Renal cortical epithelial cell (primary cell): ENCODE measurements around the gene ACTR6. TPM values are rescaled to one million over a fixed set of nuclear protein-coding genes. Genes with fewer than 3 reads are reported as not detected.
"Not testable (repeated sequence)": the region's sequence is repeated elsewhere in the genome, so short reads cannot be mapped to it uniquely, and the experiment has no call there.

Experiments used
- DNase-seq: peaks from one replicate; pipeline ENCODE4 v3.0.0-alpha.2; 2011; ENCODE audit warnings: low read depth
- total RNA-seq: library from RNA; depleted of rRNA; stranded (reverse); fragments of >200 nt; gene quantifications from 2 replicates; pipeline ENCODE4 v1.2.3, GENCODE V29; 2014

The ACTR6 gene
- total RNA-seq, 1 donor from 2014 or later: 22.9 TPM

DNA sequence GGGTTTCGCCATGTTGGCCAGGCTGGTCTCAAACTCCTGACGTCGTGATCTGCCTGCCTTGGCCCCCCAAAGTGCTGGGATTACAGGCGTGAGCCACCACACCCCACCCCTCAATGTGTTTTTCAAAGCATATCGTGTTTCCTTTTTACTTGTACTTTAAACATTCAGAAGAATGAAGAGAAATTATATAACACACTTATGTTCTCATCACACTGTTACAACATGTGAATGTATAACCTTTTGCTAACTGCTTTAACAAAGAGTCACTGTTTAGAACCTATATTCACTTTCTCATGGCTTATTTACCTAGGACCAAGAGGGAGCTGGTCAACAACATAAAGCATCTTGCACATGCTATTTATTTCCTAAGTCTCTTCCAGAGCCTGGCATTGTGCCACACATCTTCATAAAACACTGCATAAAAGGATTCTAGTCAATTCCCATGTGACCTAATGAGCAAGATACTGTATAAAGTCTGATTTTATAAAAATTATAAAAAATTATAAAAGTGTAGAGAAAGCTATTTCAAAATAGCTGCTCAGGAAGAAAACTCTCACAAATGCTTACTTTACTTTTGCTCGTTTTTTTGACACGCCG, 16.0 kb upstream of the ACTR6 start:
- DNase-seq: no peak

DNA sequence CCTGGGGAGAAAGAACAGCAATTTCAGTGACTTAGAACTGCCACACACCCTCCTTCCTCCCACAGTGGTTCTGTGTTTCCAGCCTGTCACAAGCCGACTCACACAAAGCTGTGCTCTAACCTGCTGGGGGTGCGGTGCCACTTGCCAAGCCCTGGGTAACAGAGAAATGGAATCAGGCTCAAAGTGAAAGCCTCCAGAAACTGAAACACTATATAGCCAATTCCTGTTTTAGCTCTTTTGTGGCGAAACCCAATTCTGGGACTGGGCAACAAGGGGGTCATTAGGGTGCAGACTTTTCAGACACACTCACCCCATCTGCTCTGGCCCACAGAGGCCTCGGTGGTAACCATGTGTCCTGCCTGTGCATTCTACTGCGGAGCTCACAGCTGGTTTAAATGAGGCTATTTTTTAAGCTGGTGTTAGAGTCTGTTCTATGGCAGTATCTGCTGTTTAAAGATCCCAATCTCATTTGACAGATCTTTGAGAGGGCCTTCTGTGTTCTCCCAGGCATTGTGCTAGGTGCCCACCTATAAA, 15.2 kb upstream of the ACTR6 start:
- no peak for DNase-seq

DNA sequence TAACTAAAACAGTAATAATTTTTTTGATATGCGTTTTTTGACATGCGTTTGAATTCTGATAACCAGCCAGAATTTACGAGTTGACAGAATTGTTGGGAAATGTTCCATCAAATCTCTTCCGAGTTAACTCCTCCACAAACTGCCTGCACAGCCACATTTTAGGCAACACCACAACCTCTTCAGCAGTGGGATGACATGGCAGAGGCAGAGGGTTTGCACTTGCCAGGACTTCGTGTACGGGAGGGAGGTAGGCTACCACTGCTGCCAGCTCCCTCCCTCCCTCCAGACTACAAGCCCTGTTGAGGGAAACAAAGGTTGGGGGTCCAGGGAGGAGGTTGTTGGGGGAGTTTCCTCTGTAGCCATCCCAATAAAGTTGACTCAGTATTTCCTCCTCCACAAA, 14.5 kb upstream of the ACTR6 start:
- no peak for DNase-seq

DNA sequence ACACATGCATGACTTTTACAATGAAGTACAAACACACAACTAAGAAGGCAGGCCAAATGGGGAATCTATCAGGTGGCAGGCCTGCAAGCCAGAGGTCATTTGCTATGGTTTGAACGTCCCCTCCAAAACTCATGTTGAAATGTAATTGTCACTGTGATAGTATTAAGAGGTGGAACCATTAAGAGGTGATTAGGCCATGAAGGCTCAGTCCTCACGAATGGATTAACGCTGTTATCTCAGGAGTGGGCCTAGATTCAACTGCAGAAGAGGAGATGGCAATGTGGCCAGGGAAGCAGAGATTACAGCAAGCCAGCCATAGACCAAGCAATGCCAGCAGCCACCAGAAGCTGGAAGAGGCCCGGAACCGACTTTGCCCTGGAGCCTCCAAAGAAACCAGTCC, 13.5 kb upstream of the ACTR6 start:
- DNase-seq: no peak

DNA sequence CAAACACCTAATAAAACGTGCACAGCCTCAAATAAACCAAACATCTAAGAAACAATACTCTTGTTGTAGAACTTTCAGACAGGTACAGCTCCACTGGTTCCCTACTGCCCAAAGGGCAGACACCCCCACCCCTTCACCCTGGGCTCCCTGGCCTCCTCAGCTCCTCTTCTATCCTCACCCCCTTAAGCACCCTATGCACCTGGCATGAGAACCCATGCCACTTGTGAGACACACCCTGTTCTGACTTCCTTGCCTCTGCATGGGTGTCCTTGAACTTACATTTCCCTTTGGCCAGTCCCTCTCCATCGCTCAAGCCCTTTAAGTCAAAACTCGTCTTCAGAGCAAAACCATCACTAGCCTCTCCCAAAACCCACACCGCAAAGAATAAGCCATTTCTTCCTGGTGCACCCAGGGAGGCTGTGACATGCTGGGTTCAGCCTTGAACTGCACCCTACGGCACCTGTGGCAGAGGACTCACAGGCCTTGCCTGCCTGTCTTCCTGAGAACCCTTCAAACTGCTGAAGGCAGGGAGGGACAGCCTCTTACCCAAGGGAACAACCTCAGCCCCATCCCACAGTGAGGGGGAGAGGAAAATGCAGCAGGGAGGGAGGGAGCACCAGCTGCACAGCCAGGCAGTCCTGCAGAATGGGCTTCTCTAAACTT, 12.6 kb upstream of the ACTR6 start:
- DNase-seq: no peak

DNA sequence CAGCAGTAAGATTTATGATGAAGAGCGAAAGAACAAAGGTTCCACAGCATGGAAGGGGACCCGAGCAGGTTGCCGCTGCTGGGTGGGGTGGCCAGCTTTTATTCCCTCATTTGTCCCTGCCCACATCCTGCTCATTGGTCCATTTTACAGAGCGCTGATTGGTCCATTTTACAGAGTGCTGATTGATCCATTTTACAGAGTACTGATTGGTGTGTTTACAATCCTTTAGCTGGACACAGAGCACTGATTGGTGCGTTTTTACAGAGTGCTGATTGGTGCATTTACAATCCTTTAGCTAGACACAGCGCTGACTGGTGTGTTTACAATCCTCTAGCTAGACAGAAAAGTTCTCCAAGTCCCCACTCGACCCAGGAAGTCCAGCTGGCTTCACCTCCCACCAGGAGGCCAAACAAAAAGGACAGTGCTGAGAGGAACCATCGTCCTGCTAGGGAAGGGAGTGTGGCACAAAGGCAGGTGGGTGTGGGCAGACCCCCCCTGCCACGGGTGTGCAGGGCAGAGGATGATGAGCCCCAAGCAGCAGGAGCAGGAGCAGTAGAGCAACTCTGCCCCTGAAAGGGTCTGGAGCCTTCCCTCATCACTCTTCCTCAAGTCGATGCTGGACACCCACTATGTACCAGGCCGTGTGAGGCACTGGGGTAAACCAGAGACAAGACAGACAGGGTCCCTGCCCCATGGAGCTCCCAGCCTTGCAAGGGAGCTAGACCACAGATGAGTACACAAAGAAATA, 11.6 kb upstream of the ACTR6 start:
- DNase-seq: not testable (repeated sequence)

DNA sequence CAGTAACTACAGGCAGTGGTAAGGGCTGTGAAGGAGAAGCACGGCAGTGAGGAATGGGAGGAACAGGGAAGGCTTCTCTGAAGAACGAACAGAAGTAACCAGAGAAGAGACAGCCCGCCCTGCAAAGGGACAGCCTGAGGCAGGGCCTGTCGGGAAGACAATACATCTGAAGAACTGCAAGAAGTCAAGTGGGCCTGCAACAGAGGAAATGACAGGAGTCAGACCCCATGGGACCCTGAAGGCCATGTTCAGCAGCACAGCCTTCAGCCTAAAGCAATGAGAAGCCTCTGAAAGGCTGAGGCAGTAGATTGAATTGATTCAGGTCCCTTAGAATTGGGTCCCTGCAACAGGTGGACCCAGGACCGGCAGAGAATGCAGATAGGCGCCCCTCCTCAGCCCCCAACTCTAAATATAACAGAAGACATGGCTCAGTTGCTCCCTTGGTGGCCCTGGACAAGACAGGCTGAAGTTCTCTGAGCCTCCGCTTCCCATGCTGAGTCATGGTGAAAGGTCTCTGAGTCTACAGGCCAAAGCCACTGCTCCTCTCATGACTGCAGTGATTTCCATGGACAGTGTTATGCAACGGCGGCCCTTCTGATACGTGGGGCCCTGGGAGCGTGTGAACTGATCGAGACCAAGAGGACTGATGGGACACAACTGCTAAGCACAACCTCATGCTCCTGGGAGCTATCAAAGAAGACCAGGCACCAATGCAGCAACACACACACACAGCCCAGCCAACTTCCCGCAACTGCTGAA, 10.8 kb upstream of the ACTR6 start:
- DNase-seq: no peak

DNA sequence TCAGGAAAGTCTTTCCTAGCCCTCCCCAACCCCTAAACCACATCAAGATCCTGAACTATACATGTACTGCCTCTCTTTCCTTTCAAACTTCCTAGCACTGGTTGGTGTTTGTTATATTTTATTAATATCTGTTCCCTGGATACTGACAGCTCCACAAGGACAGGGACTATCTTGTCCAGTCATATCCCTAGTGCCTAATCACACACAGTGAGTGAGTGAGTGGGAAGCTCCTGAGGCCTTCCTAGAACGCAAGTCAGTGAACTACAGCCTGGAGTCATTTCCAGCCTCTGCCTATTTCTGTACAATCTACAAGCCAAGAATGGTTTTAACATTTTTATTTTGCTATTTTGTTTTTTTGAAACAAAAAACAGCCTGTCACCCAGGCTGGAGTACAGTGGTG, 7.5 kb upstream of the ACTR6 start:
- DNase-seq: no peak

DNA sequence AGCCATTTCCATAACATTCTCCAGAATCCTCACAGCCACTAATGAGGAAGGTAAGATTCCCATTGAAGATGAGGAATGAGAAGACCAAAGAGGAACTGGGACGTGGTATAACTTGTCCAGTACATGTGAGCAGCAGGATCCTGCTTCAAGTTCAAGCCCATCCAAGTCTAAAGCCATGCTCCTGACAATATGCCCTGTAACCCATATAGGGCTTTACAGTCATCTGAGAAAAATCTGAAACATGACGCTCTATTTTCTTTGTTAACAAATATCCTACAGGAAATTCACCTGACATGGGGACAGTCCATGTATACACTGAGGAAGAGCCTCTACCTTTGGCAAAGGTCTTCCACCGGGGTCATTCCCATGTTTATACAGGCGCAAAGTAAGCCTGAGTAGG, 3.1 kb upstream of the ACTR6 start:
- DNase-seq: no peak

DNA sequence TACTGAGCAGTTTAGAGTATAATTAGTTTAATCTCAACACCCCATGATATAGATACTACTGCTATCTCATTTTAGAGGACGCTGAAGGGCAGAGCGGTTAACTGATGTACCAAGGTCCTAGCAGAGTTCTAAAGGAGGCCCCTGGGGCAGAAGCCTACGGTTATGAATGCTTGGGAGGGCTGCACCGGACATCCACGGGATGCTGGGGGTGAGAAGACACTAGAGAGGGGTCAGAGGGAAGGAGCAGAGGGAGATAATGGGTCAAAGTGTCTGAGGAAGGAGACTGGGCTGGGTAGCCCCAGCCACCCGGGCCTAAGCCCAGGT, 1.6 kb upstream of the ACTR6 start:
- DNase-seq: no peak

DNA sequence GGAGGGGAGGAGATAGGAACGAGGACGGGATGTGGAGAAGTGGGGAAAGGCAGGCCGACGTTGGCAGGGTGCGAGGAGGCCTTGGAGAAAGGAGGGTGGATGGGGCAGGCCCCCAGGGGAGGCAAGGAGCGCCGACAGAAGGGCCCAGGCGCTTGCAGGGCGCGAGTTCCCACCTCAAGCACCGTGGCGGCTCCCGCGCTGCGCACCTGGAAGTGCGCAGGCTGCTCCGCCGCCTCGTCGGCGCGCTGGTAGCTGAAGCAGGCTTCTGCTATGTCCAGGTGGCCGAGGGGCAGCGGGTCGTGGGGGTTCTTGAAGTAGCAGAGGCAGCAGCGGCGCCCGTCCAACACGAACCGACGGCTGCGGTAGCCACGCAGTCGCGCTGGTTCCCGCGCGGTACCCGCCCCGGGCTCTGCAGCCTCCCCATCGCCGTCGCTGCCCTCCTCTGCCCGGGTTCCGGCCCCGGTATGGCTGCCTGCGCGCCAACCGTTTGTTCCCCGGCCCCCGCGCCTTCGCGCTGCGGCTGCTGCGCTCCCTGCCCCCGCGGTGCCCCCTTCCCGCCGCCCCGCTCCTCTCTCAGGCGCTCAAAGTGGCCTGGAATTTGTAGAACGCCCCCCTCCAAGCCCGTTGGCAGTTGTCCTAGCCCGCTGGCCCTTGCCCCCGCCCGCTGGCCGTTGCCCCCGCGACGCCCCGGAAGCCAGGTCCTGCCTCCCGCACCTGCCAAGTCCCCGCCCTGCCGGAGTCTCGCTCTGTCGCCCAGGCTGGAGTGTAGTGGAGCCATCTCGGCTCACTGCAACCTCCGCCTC, 1.1 kb upstream of the ACTR6 start:
- DNase-seq: peak; percentile 44

DNA sequence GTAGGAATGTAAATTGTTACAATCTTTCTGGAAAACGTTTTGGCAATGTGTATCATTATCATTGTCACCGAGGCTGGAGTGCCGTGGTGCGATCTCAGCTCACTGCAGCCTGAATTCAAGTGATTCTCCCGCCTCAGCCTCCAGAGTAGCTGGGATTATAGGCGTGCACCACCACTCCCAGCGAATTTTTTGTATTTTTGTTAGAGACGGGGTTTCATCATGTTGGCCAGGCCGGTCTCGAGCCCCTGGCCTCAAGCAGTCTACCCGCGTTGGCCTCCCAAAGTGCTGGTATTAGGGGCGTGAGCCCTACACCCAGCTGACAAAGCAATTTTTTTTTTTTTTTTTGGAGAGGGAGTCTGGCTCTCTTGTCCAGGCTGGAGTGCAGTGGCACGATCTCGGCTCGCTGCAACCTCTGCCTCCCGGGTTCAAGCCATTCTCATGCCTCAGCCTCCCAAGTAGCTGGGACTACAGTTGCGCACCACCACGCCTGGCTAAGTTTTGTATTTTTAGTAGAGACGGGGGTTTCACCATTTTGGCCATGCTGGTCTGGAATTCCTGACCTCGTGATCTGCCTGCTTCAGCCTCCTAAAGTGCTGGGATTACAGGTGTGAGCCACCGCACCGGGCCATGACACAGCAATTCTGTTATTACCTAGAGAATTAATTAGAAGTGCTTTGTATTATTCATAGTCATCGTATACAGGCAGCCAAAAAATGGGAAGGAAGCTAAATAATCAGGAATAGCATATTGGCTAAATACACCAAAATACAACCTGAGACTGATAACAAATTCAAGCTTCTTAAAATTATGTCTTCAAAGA, 1.2 kb downstream of the ACTR6 start:
- no peak for DNase-seq

DNA sequence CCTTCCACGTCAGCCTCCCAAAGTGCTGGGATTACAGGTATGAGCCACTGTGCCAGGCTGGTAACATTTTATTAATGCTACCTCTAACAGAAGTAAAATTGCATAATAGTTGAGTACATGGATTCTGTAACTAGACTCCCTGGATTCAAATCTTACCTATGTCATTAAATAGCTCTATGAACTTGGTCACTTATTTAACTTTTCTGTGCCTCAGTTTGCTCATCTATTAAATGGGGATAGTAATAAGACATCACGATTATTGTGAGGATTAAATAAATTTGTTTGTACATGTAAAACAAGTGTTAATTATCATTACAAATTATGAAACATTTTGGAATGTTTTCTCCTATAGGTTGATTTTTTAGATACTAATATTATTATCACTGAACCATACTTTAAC, 6.7 kb downstream of the ACTR6 start:
- DNase-seq: no peak

DNA sequence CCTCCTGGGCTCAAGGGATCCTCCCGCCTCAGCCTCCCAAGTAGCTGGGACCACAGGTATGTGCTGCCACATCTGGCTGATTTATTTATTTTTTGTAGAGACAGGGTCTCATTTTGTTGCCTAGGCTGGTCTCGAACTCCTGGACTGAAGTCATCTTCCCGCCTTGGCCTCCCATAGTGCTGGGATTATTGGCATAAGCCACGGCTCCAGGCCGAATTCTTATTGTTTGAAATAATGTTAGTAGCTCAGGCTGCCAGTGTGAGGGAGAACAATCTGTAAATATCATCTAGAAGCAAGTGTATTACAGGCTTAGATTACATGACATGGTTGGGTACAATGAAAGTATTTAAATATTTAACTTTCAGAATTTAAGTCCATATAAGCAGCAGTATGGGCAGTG, 8.2 kb downstream of the ACTR6 start:
- DNase-seq: no peak

DNA sequence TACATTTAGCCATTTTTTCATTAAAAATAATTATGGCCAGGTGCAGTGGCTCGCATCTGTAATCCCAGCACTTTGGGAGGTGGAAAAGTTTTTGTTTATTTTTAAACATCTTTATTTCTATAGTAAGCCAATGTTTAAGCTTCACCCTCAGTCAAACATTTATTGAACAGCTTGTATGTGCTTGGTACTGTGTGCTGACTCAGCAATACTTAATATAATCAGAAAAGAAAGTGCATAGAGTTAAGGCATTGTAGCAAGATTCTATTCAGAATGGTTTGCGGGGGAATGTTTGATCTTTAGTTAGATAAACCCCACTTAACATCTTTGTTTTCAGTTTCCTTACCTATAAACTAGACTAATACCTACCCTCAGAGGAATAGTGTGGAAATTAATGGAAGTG, 11.1 kb downstream of the ACTR6 start:
- no peak for DNase-seq

DNA sequence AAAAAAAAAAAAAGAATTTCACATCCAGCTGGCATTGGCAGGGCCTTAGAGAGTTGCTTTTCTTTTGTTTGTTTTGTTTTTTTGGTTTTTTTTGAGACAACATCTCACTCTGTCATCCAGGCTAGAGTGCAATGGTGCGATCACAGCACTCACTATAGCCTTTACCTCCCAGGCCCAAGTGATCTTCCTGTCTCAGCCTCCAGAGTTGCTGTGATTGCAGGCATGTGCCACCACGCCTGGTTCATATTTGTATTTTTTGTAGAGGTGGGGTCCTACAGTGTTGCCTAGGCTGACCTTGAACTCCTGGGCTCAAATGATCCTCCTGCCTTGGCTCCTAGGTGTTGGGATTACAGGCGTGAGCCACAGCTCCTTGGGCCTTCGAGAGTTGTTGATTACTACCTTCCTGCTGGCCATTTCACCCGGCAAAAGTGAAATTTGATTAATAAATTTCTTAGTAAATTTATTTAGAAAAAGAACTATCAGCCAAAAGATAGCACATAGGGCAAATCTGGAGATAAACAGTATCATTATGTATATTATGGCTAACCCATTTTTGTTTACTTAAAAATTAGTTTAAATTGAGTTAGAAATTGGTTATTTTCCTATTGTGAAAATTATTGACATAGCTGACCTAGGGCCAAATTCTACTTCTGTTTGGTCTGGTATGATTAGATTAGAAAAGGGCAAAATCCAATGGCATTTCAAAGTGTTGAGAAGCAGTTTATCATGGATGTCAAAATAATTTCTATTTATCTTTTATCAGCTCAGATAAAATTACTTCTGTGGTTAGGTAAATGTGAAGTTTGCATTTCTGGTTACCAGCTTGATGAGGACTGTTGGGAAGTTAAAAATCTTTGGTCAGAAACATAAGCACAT, 12.6 kb downstream of the ACTR6 start:
- DNase-seq: no peak

DNA sequence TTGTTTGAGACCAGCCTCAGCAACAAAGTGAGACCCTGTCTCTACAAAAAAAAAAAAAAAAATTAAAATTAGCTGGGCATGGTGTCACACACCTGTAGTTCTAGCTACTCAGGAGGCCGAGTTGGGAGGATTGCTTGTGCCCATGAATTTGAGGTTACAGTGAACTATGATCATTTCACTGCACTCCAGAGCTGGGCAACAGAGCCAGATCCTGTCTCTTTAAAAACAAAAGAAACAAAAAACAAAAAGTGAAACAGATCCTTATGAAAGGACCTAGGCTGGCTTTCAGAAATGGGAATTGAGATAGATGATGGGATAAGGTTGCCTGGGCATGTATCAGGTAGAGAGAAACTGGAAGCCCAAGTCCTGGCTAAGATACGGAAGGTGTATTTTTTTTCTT, 13.9 kb downstream of the ACTR6 start:
- DNase-seq: no peak

DNA sequence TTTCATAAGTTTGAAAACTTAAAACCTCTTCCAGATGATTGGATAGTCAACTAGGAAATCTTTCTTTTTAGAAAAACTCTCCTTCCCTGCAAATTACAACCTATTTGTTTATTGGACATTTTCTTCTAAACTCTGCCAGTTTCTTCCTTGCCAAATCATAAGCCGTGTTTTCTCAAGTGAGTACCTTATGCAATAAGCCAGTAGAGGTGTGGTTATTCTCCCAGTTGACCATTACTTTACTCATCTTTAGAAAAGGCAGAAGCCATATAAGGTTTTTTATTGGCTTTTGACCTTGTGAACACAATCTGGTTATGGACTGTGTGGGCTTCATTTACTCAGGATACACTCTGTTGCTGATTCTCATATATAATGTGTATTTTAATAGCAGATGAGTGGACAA, 14.6 kb downstream of the ACTR6 start:
- no peak for DNase-seq

DNA sequence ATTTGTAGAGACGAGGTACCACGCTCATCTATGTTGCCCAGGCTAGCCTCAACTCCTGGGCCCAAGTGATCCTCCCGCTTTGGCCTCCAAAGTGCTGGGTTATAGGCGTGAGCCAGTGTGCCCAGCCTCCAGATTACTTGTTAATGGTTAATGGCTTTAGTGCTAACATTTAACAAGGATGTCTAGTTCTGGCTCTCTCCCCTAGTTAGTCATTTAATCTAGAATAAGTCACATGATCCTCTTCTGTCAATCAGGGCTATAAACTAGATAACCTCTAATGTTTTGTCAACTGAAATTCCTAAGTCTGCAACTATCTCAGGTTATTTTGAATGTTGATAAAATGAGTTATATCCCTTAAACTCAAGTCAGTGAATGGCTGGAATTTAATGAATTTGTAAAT, 15.7 kb downstream of the ACTR6 start:
- DNase-seq: peak; percentile 29
